ENCODE data around the gene IGFBP2.
A peak's percentile ranks its signal among the peaks of the same experiment; 100 is the strongest.
"Not testable (repeated sequence)": the region's sequence is repeated elsewhere in the genome, so short reads cannot be mapped to it uniquely, and the experiment has no call there.

The IGFBP2 gene

DNA sequence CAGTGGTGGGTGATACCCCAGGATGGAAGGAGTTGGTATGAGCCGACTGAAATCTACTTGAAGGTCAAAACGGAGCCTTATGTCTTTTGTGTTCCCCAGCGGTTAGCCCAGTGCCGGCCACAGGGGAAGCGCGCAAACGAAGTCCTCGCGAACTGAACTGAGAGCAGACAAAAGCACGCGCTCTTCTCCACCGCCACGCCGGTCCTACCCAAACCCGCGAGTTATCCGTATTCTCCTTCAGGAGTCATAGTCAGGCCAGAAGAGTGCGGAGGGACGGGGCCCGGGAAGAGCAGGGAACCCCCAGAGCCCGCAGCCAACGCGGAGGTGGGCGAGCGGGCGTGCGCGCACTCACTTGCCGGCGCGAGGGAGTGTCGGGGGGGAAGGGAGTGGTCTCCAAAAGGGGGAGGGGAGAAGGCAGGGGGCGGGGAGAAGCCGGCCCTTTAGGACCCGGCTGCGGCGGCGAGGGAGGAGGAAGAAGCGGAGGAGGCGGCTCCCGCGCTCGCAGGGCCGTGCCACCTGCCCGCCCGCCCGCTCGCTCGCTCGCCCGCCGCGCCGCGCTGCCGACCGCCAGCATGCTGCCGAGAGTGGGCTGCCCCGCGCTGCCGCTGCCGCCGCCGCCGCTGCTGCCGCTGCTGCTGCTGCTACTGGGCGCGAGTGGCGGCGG, at the start of gene IGFBP2:
Gene IGFBP2, plus strand, starts transcription at position 469 of the 664 bp plus-strand sequence. Its CDS starts 104 bp downstream, at position 573.
- DNase-seq = no peak

DNA sequence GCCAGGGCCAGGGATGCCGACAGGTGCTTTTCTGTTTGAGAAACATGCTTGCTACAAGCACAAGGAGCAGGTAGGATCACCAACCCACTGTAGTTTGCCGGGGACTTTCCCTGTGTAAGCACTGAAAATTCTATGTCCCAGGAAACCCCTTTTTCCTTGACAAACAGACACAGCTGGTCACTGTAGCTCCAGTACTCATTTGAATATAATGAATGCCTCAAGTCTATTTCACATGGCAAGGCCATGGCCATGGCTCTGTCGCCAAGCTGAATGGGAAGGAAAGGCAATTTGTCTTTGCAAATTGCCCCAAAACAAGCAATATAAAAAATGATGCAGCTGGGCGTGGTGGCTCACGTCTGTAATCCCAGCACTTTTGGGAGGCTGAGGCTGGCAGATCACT, 49.6 kb upstream of the IGFBP2 start:
- DNase-seq = no peak

- no peak for DNase-seq
These were observed 49.1 kb upstream of the IGFBP2 start for GRCh38 chr2:216584112-216584511.

DNA sequence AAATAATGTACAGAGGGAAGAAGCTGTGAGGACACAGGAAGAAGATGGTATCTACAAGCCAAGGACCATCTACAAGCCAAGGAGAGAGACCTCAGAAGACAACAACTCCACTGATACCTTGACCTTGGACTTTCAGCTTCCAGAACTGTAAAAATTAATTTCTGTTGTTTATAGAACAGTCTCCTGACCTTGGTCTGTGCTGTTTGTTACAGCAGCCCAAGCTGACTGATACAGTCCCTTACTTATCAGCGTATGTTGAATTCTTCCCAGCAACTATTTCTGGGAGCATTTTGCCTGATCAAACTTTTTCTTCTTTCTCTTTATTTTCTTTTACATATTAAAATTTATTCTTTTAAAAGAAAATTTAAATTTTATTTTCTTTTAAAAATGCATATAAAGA, 47.8 kb upstream of the IGFBP2 start:
- no peak for DNase-seq

DNA sequence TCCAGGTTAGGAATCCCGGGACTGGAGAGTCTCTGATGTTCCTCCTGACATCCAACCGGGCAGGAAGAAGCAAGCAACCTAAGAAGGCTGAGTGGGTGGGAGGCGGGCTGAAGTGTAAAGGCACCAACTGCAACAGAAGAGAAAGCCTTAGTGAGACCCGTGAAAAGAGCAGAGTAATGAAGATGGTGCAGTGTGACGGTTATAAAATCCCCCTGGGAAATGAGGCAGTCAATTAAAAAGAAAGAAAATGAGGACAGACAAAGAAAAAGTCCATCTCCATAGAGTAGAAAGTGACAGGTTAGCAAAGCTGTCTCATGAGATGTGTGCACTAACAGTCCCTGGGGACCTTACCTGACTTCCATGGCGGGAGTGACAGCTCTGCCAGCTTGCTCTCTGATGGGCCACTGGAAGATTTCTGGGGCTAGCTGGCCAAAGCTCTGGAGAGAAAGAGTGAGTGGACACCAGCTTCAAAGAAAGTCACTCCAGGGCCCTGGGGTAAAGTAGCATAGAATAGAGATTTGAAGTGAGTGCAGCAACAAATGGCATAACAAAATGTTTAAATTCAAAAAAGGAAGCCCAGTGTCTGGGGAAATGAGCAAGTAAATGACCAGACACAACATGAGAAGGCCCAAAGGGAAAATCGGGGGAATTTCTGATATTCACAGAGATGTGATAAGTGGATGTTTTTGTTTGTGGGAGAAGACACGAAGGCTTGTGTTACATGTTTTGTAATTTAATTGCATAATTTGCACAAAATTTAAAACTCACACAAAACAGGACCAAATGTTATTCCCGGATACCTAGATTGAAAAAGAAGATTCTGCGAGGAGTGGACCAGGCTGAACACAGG, 44.1 kb upstream of the IGFBP2 start:
- no peak for DNase-seq

GRCh38 chr2:216589791-216590190, 43.4 kb upstream of the IGFBP2 start:
- DNase-seq = no peak

GRCh38 chr2:216590780-216591179, 42.4 kb upstream of the IGFBP2 start:
- no peak for DNase-seq

DNA sequence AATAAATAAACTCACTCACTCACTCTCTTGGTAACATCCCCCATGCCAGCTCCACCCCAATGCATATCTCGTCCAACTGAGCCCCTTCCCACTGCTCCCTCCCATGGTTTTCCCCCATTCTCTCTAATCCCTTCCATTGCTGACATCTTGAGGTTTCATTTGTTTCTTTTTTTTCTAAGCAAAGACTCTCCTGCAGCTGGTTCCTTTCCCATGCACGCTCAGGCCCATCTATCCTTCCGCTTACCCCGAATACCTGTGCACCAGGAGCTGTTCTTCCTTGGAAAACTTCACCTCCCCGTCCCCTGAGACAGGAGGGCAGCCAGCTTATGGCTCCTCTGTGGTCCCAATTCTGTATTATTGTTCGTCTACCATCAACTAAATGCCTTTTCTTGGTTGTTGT, 41.7 kb upstream of the IGFBP2 start:
- DNase-seq = no peak

- DNase-seq = no peak
These were observed 39.1 kb upstream of the IGFBP2 start for GRCh38 chr2:216594081-216594480.

DNA sequence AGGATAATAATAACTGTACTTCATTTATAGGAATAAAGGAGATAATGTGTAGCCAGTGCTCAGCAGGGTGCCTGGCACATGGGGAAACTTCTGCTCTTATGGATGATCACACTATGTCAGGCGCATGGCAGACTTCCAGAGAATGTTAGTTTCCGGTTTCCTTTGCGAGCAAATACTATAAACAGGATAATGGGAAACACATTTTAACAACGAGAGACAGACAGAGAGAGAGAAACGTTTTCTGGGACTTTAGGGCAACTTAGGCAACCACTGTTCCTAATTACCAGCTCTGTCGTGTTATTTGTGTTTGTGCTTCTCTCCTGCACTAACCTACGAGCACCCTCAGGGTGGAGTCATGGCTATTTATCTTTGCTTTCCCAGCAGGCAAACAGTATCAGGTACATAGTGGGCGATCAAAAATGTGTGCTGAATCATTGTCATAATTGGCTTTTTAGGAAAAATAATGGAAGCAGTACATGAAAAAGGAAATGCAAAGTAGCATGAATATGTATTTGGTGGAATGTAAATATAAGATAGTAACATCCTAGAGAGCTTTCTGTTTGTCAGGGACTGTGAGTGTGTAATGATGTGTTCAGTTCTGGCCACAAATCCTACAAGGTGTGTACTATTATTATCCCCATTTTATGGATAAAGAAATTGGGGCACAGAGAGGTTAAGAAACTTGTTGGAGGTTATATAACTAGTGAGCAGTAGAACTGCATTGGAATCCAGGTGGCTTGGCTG, 36.8 kb upstream of the IGFBP2 start:
- no peak for DNase-seq

GRCh38 chr2:216596980-216597509, 36.2 kb upstream of the IGFBP2 start:
- no peak for DNase-seq

- DNase-seq = not testable (repeated sequence)
These were observed 35.4 kb upstream of the IGFBP2 start for GRCh38 chr2:216597825-216598224.

DNA sequence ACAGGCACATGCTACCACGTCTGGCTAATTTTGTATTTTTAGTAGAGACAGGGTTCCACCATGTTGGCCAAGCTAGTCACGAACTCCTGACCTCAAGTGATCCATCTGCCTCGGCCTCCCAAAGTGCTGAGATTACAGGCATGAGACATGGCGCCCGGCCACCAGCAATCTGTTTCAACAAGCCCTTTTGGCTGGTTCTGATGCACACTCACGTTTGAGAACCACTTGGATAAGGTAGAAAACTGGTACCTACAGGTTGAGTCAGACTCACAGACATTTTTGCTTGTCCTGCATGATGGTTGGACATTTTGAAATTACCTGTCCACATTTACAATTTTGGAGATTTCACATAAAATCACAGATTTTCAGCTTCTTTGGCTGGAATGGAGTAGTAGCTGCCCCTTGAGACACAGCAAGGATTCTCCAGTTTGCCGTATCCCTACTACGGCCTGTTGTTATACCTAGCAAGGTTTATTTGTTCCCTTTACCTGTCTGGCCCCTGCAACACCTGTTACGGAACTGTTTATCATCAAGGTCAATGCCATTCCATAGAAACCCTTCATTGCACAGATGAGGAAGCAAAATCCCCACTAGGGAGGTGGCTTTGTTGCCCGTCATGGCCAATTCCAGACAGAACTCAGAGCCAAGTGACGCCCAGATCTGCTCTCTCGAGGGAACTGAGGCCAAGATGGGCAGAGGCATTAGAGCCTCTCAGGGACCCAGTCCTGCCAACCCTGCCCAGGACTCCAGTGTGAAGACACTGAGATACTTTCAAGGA, 31.4 kb upstream of the IGFBP2 start:
- DNase-seq = no peak

- DNase-seq = no peak
These were observed 30.0 kb upstream of the IGFBP2 start for GRCh38 chr2:216603010-216603883.

- no peak for DNase-seq
These were observed 29.4 kb upstream of the IGFBP2 start for GRCh38 chr2:216603884-216604245.

DNA sequence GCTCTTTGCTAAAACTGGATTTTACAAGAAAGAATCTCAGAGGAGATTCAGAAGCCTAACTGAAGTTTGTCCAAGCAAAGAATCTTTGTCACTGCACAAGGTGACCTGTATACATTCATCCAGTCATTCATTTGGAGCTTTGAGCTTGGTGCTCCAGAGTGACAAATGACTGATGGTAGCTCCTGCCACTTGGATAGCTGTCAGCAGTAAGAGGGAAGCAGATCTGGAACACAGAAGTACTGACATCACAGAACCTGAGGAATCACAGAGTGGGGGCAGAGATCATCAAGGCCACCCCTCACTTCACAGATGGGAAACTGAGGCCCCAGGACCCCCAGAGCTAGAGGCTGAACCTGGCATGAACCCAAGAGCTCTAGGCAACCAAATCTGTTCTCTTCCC, 28.8 kb upstream of the IGFBP2 start:
- no peak for DNase-seq

DNA sequence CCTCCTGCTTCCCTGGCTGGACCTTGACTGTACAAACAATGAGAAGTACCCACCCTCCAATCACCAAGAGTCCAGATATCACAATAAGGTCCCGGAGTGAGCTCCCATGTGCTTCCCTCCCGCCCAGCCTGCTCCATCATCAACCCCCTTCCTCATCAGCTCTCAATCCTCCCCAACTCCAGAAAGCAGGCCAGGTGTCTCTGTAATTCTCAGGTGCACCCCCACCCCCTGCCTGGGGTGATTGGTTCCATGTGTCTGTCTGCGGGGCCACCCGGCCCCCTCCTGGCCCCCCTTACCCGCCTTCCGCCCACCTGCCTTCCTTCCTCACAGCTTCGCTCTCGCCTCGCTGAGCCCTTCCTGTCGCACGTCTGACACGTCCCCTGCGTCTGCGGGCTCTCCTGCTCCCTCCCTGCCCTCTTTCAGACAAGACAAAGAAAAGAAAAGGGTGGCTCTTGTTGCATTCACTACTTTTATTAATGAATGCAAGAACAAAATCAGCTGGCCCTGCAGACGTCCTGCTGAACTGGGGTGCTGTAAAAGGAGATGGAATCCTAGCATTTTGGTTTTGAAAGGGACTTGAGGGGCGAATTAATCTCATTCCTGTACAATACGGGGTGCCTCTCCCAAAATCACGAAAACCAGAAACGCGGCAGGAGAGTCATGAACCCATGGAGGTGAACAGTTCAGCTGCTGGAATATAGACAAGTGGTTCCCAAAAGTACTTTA, 26.5 kb upstream of the IGFBP2 start:
- peak; percentile 8 for DNase-seq

GRCh38 chr2:216607277-216607560, 26.0 kb upstream of the IGFBP2 start:
- DNase-seq = no peak

GRCh38 chr2:216608525-216608924, 24.7 kb upstream of the IGFBP2 start:
- DNase-seq = no peak

- no peak for DNase-seq
These were observed 17.7 kb upstream of the IGFBP2 start for GRCh38 chr2:216615298-216616082.
